DMS 273 (cell line): ENCODE measurements around the gene TNS1.

Experiments
- DNase-seq: peaks from one replicate; lab custom pipeline; 2025; ENCODE audit not compliant: unreplicated experiment; lab: John Stamatoyannopoulos, UW

The TNS1 gene

GRCh38 chr2:217945530-217945929 is 57.3 kb downstream of the TNS1 start:
- no peak for DNase-seq

- no peak for DNase-seq
Observed at GRCh38 chr2:217944923-217945322, 57.9 kb downstream of the TNS1 start.

GRCh38 chr2:217944366-217944765 is 58.4 kb downstream of the TNS1 start:
- no peak for DNase-seq

- peak; percentile 85 for DNase-seq
Observed at GRCh38 chr2:217943446-217944321, 59.1 kb downstream of the TNS1 start.

- no peak for DNase-seq
Observed at GRCh38 chr2:217942731-217943335, 60.0 kb downstream of the TNS1 start.

DNA sequence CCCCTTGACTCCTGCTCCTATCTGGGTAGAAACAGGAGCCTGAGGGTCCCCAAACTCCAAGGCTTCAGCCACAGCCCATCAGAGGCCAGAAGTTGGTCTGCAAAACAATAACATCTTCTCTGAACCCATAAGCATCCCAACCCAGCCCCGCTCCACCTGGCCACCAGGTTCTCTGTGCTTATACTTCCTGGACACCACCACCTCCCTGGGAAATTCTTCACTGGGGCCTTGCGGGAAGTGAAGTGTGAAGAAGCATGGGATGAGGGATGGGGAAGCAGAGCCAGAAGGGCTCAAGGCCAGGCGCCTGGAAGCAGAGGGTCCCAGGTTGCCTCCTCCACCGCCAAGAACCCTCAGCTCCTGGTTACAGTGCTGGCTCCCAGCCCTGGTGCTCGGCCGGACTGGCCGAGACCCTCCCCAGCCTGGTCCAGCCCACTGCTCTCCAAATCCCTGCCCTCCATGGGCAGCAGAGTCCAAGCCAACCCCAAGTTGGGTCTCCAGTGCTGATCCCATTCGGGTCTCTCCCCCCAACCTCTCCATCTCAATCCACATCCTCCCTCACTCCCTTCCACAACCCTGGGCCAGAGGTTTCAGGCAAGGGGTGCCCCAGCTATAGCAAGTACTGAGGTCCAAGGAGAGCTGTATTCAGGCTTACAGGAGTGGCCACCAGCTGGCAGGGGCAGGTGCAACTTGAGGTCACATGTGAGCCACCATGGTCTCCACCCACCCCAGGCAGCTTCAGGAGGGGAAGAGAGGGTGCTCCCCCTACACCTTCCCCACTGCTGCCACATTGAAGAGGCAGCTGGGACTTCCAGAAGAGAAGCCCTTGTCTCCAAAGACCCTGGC is 60.7 kb downstream of the TNS1 start:
- no peak for DNase-seq

DNA sequence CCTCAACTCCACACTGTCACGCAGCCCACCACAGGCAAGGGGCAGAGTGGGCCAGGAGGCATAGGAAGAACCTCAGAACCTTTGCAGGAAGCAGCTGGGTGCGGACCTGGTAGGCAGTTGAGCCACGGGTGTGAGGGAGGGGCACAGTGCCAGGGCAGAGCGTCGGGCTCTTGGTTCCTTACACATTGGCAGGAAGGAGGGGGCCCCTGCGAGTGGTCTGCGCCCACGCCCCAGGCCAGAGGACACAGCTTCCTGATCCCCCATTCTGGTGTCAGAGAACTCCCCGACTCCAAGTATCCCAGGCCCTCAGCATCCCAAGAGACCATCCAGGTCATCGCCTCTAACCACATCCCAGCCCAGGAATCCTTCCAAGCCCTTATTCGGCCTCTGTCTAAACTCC is 61.5 kb downstream of the TNS1 start:
- no peak for DNase-seq

DNA sequence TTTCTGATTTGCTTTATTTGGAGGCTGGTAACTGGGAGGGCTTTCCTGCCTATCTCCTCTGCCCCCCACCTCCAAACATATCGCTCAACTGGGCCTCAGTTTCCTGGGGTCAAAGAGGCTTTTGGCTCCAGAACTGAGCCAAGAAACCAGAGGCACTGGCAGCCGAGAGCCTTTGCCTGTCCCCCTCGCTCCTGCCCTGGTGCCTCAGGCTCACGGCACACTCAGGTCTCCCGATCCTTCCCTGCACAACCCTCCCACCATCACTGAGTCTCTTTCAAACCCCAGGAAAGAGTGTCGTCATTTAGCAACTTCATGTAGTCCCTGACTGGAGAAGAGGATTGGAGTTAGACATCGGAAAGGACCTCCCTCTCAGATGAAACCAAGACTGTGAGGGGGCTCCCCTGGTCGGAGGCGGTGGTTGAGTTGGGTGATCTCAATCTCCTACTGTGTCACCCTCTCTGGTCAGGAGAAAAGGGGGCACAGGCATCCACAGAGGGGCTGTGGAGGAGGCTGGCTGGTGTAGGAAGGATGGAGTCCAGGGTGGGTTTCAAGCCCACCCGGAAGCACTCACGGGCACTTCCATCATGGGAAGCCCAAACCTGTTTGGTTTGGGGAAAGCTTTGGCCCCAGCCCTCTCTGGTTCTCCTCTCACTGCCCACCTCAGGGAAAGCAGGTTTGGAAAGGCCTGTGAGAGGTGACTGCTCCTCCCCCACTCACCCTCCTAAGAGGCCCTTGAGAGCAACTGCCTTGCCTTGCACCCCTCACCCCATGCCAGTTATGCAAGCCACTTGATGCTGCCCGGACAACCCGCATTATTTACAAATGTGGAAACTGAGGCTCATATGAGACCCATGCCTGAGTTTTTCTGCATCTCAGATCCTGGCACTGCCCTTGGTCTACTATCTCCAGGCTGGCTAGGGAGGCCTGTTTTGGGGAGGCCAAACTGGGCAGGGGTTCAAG is 62.3 kb downstream of the TNS1 start:
- DNase-seq = no peak

DNA sequence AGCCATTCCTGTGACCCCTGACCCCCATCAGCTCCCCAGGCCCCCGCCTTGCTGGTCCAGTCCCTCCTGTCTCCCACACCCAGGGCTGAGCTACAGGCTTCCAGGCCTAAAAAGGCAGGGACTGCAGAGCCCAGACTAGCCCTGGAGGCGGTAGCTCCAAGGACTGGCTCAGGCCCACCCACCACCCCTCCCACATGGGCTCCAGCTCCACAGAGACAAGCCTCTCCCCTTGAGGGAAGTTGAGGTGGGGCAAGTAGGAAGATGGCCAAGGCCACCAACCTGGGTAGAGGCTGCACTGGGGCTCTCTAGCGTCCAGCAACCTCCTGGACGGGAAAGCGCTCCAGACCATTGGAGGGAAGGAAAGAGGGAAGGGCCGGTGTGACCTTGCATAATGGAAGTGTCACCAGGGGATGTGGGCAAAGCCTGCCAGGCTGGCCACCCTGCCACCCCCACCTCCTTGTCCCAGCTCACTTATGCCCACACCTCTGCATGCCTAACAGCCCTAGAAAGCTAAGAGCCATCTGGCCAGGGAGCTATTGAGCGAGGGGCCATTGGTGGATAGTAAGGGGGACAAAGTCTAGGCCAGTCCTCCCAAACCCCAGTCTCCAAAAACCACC is 63.1 kb downstream of the TNS1 start:
- DNase-seq = no peak

- DNase-seq = no peak
Observed at GRCh38 chr2:217939220-217939619, 63.6 kb downstream of the TNS1 start.

DNA sequence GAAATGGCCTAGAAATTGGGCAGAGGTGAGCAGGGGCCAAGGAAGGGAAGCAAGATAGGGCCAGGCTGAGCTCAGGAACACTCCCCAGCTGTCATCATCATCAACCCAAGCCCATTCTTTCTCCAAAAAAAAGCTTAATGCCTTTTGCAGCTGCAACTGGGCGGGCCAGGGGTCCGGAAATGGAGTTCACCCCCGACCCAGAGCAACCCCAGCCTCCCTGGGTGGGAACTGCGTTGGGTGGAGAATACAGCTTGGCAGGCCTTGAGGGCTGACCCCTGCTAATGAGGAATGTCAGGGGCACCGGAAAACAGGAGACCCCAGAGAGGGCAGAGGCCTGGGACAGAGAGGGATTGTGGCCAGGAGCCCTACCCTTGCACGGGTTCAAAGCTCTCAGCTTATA is 64.8 kb downstream of the TNS1 start:
- no peak for DNase-seq

GRCh38 chr2:217937446-217937845 is 65.3 kb downstream of the TNS1 start:
- DNase-seq = no peak

- no peak for DNase-seq
Observed at GRCh38 chr2:217936952-217937351, 65.8 kb downstream of the TNS1 start.

- no peak for DNase-seq
Observed at GRCh38 chr2:217935901-217936684, 66.7 kb downstream of the TNS1 start.

DNA sequence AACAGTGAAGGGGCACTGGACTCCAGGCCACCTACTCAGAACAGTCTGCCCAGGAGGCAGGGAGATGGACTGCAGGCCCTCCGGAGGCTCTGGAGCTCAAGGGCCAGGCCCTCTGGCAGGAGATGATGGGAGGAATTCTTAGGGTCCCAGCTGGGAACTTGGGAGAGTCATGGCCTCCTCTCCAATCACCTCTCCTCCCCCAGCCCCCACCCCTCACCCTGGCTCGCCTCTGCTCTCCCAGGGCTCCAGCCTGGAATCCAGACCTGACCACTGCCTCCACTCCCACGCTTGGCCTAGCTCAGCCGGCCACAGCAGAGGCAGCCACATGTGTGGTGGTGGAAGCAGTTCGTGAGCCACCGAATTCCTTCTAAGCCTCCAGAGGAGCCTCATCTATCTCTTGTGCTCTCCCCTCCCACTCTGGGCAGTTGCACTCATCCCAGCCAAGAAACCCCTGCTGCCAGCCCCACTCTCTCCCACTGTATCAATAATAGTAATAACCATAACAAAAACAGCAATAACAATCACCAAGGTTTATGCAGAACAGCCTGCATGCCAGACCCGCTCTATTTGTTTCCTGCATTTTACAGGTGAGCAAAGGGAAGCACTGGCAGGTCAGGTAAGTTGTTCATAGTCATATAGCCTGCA is 67.4 kb downstream of the TNS1 start:
- no peak for DNase-seq

- peak; percentile 66 for DNase-seq
Observed at GRCh38 chr2:217934321-217935131, 68.3 kb downstream of the TNS1 start.

DNA sequence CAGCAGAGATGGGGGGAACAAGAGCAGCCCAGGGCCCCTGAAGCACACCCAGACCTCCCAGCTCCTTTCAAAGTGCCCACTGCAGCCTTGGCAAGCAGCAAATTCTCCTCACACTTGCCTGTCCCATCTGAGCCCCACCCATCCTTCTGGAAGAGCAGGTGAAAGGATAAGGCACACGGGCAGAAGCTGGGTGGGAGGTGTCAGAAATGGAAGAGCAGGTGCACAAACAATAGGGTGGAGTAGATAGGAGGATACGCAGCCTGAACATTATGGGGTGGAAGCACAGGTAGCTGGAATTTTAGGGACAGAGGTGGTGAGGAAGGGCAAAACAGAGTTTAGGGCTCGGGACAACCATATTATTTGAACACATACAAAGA is 69.2 kb downstream of the TNS1 start:
- no peak for DNase-seq
